HFF-Myc (cell line): Measurements from ENCODE around the gene LRCH1.

Experiments
- DNase-seq: peaks from one replicate; pipeline ENCODE4 v3.0.0-alpha.2; 2011; ENCODE audit warnings: low read depth; ENCODE audit errors: extremely low read depth
- H3K4me3 ChIP-seq: replicated peaks from 2 replicates; pipeline ENCODE4 v1.5.1; 2011; ENCODE audit warnings: low read depth, mild to moderate bottlenecking, control low read depth, low read length
- CTCF ChIP-seq: IDR thresholded peaks from 2 replicates; pipeline ENCODE4 v1.5.1; 2012; ENCODE audit warnings: mild to moderate bottlenecking, low read depth, low read length, control low read depth; ENCODE audit errors: missing control alignments

The LRCH1 gene

GRCh38 chr13:46575301-46575771 lies 22.4 kb downstream of the LRCH1 start:
- no peak for TF ChIP-seq CTCF
- DNase-seq: no peak

GRCh38 chr13:46575818-46576221 lies 22.9 kb downstream of the LRCH1 start:
- DNase-seq: no peak
- no peak for TF ChIP-seq CTCF
- no peak overlapping the region for H3K4me3 ChIP-seq

More at GRCh38 chr13:46575301-46575771, 22.4 kb downstream of the LRCH1 start:
- H3K4me3 ChIP-seq: no peak overlapping the region

- no peak for TF ChIP-seq CTCF
- H3K4me3 ChIP-seq: no peak overlapping the region
- no peak for DNase-seq
These were observed 23.8 kb downstream of the LRCH1 start for GRCh38 chr13:46576762-46577161.

GRCh38 chr13:46577696-46578589 lies 25.0 kb downstream of the LRCH1 start:
- DNase-seq: peak; percentile 80
- H3K4me3 ChIP-seq: no peak overlapping the region
- no peak for TF ChIP-seq CTCF

GRCh38 chr13:46578590-46578975 lies 25.6 kb downstream of the LRCH1 start:
- H3K4me3 ChIP-seq: no peak overlapping the region
- TF ChIP-seq CTCF: no peak
- no peak for DNase-seq

- H3K4me3 ChIP-seq: no peak overlapping the region
- no peak for DNase-seq
- no peak for TF ChIP-seq CTCF
These were observed 27.4 kb downstream of the LRCH1 start for GRCh38 chr13:46580362-46580839.
